C4-2B (cell line): ENCODE measurements around the gene LRRC27.

Source experiments
- ZFX ChIP-seq: fragments of 450-650 bp; IDR thresholded peaks from 2 replicates; pipeline ENCODE4 v1.6.1; 2017
- TF ChIP-seq, protein P1 (sequence below): fragments of 450-650 bp; conservative IDR thresholded peaks from 2 replicates; pipeline ENCODE4 v1.5.1; 2017; ENCODE audit warnings: mild to moderate bottlenecking

DNA sequence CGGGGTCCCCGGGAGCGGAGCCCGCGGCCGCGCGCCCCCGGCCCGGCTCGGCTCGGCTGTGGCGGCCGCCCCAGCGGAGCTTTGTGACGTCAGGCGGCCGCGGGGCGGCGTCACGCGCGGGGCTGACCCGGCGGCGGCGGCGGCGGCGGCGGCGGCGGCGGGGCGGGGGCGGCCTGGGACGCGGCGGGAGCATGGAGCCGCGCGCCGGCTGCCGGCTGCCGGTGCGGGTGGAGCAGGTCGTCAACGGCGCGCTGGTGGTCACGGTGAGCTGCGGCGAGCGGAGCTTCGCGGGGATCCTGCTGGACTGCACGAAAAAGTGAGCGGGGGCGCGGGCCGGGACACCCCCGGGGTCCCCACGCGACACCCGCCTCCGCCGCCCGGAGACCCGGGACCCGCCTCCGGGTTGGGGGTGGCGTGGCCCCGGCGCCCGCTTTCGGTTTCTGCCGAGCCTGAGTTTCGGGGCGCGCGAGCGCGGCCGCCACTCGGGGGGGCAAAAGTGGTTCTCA, 65.1 kb downstream of the LRRC27 start, which contains the start of gene PWWP2B:
- TF ChIP-seq, protein P1, sequence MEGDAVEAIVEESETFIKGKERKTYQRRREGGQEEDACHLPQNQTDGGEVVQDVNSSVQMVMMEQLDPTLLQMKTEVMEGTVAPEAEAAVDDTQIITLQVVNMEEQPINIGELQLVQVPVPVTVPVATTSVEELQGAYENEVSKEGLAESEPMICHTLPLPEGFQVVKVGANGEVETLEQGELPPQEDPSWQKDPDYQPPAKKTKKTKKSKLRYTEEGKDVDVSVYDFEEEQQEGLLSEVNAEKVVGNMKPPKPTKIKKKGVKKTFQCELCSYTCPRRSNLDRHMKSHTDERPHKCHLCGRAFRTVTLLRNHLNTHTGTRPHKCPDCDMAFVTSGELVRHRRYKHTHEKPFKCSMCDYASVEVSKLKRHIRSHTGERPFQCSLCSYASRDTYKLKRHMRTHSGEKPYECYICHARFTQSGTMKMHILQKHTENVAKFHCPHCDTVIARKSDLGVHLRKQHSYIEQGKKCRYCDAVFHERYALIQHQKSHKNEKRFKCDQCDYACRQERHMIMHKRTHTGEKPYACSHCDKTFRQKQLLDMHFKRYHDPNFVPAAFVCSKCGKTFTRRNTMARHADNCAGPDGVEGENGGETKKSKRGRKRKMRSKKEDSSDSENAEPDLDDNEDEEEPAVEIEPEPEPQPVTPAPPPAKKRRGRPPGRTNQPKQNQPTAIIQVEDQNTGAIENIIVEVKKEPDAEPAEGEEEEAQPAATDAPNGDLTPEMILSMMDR = no peak
- TF ChIP-seq ZFX = no peak
